ENCODE data around the gene VSIG10L. TPM values are rescaled to one million over a fixed set of nuclear protein-coding genes. Genes with fewer than 3 reads are reported as not detected.

Gene VSIG10L
- 1 to 10 TPM in 3 of 4 donors, not detected in 1; 2.5 to 6.5 (median 5.2) TPM for total RNA-seq

DNA sequence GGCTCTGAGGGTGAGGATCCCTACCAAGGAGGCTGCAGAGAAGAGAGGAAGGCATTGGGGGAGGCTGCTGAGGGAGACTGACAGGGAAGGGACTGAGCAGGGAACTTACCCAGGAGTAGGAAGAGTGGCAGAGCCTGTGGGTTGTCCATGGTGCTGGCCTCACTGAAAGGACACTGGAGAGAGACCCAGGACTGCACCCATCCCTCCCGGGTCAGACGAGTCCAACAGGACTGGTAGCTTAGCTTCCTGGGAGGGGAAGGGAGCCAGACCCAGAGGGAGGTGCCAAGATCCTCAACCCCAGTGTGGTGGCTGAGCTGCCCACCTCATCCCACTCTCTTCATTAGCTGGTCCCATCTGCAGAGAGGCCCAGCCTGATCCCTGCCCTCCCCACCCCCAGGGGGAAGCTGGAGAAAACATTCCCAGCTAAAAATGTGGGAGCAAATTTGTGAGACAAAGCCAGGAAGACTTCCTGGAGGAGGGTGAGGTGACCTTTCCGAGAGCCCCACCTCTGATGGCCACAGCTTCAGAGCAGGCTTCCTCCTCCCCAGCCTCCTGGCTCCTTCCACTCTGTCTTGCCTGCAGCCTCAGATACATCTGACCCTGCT lies at the start of gene VSIG10L:
Gene VSIG10L, minus strand, starts transcription at position 164 of the 605 bp plus-strand sequence. Its CDS starts 15 bp downstream, at position 149.
- no peak for TF ChIP-seq POLR2A (IDR thresholded peaks at IDR 0.05)
- DNase-seq: no peak
- no peaks in the 10 kb centered on the region for H3K9me3 ChIP-seq
- H3K36me3 ChIP-seq: peaks cover 0 to 21% (median 0%) of the 10 kb centered on the region in 3 donors
- no peaks in the 10 kb centered on the region for H3K27me3 ChIP-seq
- H3K4me3 ChIP-seq: no peak within 1 kb of the TSS
- peak within 1 kb of the TSS in 1 of 4 donors; percentile 83 for H3K27ac ChIP-seq
- H3K4me1 ChIP-seq: peaks cover 0 to 23% (median 6%) of the 10 kb centered on the region in 4 donors

DNA sequence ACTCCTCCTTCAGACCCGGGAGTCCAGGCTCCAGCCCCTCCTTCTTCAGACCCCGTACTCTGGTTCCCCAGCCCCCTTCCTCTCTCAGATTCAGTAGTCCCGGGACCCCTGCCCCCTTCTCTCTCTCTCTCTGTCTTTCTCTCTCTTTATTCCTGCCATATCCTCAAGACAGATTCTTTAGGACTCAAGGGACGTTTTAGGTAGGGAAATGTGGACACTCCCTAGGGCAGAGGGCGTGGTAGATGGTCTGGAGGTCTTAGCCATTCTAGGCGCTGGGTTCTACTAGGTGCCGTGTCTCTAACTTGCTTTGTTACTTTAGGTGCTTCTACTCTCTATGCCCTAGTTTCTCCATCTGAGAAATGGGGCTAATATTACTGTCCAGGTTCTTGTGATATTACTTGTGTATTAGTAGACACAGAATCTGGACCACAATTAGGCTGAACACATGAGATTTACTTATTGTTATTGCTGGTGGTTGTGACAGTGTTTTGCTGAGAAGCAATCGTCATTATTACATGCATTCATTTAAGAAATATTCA lies 49.2 kb upstream of the VSIG10L start:
- no peak overlapping the region for H3K27ac ChIP-seq
- no peaks in the 10 kb centered on the region for H3K36me3 ChIP-seq

DNA sequence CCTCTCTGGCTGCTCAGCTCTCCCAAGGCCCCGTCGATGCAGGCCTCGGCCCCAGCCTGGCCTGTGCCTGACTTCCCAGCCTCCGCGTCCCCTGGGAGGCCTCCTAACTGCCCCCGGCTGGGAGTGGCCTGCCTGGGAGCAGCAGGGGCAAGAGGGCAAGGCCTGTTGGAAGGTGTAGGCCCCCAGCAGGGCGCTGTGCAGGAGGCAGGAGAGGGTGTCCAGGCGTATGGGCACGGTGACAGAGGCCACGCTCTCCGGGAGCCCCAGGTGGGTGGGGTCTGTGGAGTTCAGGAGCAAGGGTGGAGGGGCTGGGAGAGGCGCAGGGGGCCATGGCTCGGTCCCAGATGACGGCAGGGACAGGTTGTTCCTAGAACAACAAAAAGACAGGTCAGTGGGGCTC lies 47.2 kb upstream of the VSIG10L start:
- TF ChIP-seq, protein P1, sequence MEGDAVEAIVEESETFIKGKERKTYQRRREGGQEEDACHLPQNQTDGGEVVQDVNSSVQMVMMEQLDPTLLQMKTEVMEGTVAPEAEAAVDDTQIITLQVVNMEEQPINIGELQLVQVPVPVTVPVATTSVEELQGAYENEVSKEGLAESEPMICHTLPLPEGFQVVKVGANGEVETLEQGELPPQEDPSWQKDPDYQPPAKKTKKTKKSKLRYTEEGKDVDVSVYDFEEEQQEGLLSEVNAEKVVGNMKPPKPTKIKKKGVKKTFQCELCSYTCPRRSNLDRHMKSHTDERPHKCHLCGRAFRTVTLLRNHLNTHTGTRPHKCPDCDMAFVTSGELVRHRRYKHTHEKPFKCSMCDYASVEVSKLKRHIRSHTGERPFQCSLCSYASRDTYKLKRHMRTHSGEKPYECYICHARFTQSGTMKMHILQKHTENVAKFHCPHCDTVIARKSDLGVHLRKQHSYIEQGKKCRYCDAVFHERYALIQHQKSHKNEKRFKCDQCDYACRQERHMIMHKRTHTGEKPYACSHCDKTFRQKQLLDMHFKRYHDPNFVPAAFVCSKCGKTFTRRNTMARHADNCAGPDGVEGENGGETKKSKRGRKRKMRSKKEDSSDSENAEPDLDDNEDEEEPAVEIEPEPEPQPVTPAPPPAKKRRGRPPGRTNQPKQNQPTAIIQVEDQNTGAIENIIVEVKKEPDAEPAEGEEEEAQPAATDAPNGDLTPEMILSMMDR (IDR thresholded peaks at IDR 0.05): no peak
- no peak for TF ChIP-seq POLR2A (IDR thresholded peaks at IDR 0.05)
- H3K36me3 ChIP-seq: no peaks in the 10 kb centered on the region
- H3K27me3 ChIP-seq: no peaks in the 10 kb centered on the region
- peaks cover 0 to 4% (median 0%) of the 10 kb centered on the region in 4 donors for H3K4me1 ChIP-seq
- no peak overlapping the region for H3K4me3 ChIP-seq
- no peak for DNase-seq
- H3K27ac ChIP-seq: no peak overlapping the region
- H3K9me3 ChIP-seq: no peaks in the 10 kb centered on the region

More for the DNA sequence above, 49.2 kb upstream of the VSIG10L start:
- Histone ChIP-seq H3K4me1 (peaks cover 0 to 11% (median 6%) of the 10 kb centered on the region in 4 donors), H3K9me3 (no peaks in the 10 kb centered on the region), H3K4me3 (no peak overlapping the region), H3K27me3 (no peaks in the 10 kb centered on the region)
- TF ChIP-seq POLR2A (IDR thresholded peaks at IDR 0.05): no peak
- TF ChIP-seq, protein P1 (IDR thresholded peaks at IDR 0.05): no peak
- no peak for DNase-seq

DNA sequence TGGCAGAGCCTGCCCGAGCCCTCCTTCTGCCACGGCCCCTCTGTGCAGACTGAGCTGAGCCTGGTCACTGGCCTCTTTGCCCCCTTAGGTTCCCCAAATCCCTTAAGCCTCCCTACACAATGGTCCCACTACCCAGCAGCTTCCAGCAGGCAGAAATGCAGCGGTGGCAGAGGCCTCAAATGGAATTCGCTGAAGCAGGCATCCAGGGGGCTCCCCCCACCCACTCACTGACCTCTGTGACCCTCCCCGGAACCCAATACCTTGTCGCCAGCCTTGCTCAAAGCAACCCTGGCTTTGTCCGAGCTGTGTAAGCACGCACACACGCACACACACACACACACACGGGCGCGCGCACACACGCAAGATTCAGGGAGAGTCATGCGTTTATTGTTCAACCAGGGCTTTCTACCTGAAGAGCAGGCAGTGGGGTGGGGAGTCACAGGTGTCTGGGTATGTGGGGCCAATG lies 46.0 kb upstream of the VSIG10L start, which contains the start of gene LIM2:
Gene LIM2, minus strand, starts transcription at position 51 of the 466 bp plus-strand sequence. CDS start 531 bp downstream, outside the sequence.
- TF ChIP-seq, protein P1 (IDR thresholded peaks at IDR 0.05): no peak
- no peak for TF ChIP-seq POLR2A (IDR thresholded peaks at IDR 0.05)
- Histone ChIP-seq H3K27me3 (no peaks in the 10 kb centered on the region), H3K27ac (no peak within 1 kb of the TSS), H3K4me1 (no peaks in the 10 kb centered on the region), H3K36me3 (no peaks in the 10 kb centered on the region), H3K9me3 (no peaks in the 10 kb centered on the region), H3K4me3 (no peak within 1 kb of the TSS)
- no peak for DNase-seq

DNA sequence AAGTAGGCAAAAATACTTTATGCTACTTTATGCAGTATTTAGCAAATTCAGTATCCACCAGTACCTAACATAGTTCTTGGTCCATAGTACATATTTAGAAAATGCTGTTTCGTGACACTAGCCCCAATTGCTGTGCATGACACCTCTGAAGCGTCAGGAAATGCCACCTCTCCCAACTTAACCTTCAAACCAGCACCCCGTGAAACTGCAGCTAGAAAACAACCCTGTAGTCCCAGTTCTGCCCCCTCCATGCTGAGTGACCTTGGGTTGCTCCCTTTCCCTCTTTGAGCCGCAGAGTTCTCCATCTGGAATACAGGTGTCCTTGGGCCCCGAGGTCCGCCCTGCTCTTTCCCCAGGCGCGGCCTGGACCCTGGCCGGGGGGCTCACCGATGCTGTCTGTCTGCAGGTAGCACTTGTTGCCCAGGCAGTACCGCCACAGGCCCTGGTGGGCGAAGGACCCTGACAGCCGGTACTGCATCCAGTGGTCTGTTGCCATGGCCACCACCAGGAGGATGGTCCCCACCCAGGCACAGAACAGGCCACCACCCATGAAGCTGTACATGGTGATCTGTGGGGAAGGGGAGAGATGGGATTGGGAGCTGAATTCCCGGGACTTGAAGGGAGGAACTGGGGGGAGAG lies 45.1 kb upstream of the VSIG10L start:
- Histone ChIP-seq H3K9me3 (no peaks in the 10 kb centered on the region), H3K36me3 (no peaks in the 10 kb centered on the region), H3K27me3 (no peaks in the 10 kb centered on the region), H3K4me1 (no peaks in the 10 kb centered on the region), H3K27ac (no peak overlapping the region), H3K4me3 (no peak overlapping the region)
- no peak for TF ChIP-seq POLR2A (IDR thresholded peaks at IDR 0.05)
- TF ChIP-seq, protein P1 (IDR thresholded peaks at IDR 0.05): no peak
- DNase-seq: no peak

DNA sequence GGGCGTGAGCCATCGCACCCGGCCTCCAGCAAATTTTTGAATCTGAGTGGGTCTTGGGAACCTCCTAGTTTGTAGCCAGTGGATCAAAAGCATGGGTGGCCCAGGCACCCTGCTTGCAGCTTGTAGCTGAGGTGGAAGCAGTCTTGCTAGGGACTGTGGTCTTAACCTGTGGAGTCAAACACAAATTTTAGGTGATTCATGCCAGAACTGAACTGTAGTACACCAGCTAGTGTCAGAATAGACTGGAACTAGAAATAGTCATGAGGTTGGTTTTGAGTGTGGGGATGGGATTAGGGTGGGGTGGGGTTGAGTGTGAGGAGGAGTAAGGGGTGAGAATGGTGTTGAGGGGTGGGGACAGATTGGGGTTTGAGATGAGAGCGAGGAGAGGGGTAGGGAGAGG lies 40.1 kb upstream of the VSIG10L start:
- Histone ChIP-seq H3K36me3 (no peaks in the 10 kb centered on the region), H3K9me3 (peaks cover 0 to 7% (median 0%) of the 10 kb centered on the region in 4 donors), H3K4me1 (no peaks in the 10 kb centered on the region), H3K4me3 (no peak overlapping the region), H3K27ac (no peak overlapping the region), H3K27me3 (no peaks in the 10 kb centered on the region)
- DNase-seq: no peak
- no peak for TF ChIP-seq POLR2A (IDR thresholded peaks at IDR 0.05)
- TF ChIP-seq, protein P1 (IDR thresholded peaks at IDR 0.05): no peak
